SK-N-SH treated with all-trans-retinoic acid at 6 μM for 48 hours (cell line): ENCODE measurements around the gene PHIP.

ENCODE experiments used
- CSDC2 ChIP-seq: fragments of 250-450 bp; sonication (Bioruptor Pico); IDR thresholded peaks from 2 replicates; pipeline ENCODE4 v1.5.0; 2020; ENCODE audit warnings: mild to moderate bottlenecking, moderate library complexity
- ESRRG ChIP-seq: fragments of 250-450 bp; sonication (Bioruptor Pico); IDR thresholded peaks from 2 replicates; pipeline ENCODE4 v1.6.1; 2021; ENCODE audit warnings: mild to moderate bottlenecking
- ISL1 ChIP-seq: fragments of 250-450 bp; sonication (Bioruptor Pico); IDR thresholded peaks from 2 replicates; pipeline ENCODE4 v2.1.2; 2022; ENCODE audit warnings: mild to moderate bottlenecking, moderate library complexity
- TCF4 ChIP-seq: fragments of 250-450 bp; sonication (Bioruptor Pico); IDR thresholded peaks from 2 replicates; pipeline ENCODE4 v1.8.0; 2021; ENCODE audit warnings: mild to moderate bottlenecking, moderate library complexity, borderline replicate concordance
- ZNF70 ChIP-seq: fragments of 450-650 bp; formaldehyde crosslinking; IDR thresholded peaks from 2 replicates; pipeline ENCODE4 v1.5.0; 2020; ENCODE audit warnings: mild to moderate bottlenecking, moderate library complexity
- ZNF8 ChIP-seq: fragments of 450-650 bp; formaldehyde crosslinking; IDR thresholded peaks from 2 replicates; pipeline ENCODE4 v1.5.0; 2020; ENCODE audit warnings: mild to moderate bottlenecking, moderate library complexity
- TF ChIP-seq, protein P1 (sequence below): fragments of 250-450 bp; sonication (Bioruptor Pico); IDR thresholded peaks from 2 replicates; pipeline ENCODE4 v1.5.1; 2020; ENCODE audit warnings: low read depth, mild to moderate bottlenecking, moderate library complexity
- TF ChIP-seq, protein P2 (sequence below): fragments of 250-450 bp; sonication (Bioruptor Pico); IDR thresholded peaks from 2 replicates; pipeline ENCODE4 v1.5.1; 2021; ENCODE audit warnings: mild to moderate bottlenecking, moderate library complexity

DNA sequence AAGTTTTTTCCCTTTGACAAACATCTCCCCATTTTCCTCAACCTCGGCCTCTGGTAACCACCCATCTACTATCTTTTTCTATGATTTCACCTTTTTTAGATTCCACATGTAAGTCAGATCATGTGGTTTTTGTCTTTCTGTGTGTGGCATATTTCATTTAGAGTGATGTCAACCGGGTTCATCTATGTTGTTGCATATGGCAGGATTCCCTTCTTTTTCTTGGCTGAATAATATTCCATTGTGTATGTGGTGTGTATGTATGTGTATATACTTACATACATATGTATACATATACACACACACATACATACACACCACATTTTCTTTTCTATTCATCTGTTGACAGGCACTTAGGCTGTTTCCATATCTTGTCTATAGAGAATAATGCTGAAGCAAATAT is 22.2 kb upstream of the PHIP start:
- TF ChIP-seq ISL1 (CRISPR knock-in tag) (no peak), ZNF70 (CRISPR knock-in tag) (no peak), ESRRG (CRISPR knock-in tag) (no peak), ZNF8 (no peak), CSDC2 (CRISPR knock-in tag) (no peak), TCF4 (no peak)
- TF ChIP-seq, protein P1, sequence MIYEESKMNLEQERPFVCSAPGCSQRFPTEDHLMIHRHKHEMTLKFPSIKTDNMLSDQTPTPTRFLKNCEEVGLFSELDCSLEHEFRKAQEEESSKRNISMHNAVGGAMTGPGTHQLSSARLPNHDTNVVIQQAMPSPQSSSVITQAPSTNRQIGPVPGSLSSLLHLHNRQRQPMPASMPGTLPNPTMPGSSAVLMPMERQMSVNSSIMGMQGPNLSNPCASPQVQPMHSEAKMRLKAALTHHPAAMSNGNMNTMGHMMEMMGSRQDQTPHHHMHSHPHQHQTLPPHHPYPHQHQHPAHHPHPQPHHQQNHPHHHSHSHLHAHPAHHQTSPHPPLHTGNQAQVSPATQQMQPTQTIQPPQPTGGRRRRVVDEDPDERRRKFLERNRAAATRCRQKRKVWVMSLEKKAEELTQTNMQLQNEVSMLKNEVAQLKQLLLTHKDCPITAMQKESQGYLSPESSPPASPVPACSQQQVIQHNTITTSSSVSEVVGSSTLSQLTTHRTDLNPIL, result no peak
- TF ChIP-seq, protein P2, sequence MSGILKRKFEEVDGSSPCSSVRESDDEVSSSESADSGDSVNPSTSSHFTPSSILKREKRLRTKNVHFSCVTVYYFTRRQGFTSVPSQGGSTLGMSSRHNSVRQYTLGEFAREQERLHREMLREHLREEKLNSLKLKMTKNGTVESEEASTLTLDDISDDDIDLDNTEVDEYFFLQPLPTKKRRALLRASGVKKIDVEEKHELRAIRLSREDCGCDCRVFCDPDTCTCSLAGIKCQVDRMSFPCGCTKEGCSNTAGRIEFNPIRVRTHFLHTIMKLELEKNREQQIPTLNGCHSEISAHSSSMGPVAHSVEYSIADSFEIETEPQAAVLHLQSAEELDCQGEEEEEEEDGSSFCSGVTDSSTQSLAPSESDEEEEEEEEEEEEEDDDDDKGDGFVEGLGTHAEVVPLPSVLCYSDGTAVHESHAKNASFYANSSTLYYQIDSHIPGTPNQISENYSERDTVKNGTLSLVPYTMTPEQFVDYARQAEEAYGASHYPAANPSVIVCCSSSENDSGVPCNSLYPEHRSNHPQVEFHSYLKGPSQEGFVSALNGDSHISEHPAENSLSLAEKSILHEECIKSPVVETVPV, result no peak
